SK-N-MC (cell line): ENCODE results near the gene PRRX1.

Experiments
- EZH2 ChIP-seq: fragments of 200-600 bp; sonication (generic); IDR thresholded peaks from one replicate; pipeline ENCODE4 v1.6.1; 2017; ENCODE audit warnings: antibody characterized with exemption
- POLR2AphosphoS5 ChIP-seq: IDR thresholded peaks from 2 replicates; pipeline ENCODE4 v1.6.1; 2012; ENCODE audit warnings: mild to moderate bottlenecking, low read depth, low read length, borderline replicate concordance

DNA sequence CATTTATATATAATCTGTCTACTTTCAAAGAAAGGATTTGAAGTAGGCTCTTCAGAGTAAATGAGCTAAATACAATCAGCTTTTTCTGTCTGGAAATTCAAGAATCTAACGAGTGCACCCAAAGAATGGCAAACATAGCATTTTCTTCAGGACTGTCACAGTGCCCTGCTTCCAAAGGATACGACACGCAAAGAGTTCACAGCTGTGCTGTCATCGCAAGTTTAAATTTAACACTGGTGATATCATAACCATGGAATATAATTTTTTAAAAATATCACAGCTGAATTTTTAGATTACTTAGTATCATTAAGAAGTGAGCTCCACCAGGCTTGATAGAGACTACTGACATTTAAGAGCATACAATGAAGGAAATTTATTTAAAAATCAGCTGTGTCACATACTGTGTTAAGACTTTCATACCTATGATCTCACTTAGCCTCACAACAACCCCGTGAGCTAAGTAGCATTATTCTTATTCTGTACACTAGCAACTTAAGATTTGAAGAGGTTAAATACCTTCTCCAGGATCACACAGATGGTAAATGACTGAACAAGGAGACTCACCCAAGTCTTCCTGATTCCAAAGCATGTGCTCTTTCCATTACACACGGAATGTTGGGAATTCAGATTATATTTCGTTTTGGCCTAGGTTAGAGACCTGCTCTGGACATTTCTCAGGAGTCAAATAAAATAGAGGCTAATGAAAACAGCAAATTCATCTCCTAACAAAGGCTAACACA lies 46.2 kb upstream of the PRRX1 start:
- TF ChIP-seq POLR2AphosphoS5 (no peak), EZH2 (no peak)
